NCI-H128 (cell line): ENCODE data around the gene PIEZO2.
"Not testable (repeated sequence)": the region's sequence is repeated elsewhere in the genome, so short reads cannot be mapped to it uniquely, and the experiment has no call there.

Experiments used
- DNase-seq: peaks from one replicate; lab custom pipeline; 2025; ENCODE audit not compliant: unreplicated experiment; lab: John Stamatoyannopoulos, UW

The PIEZO2 gene

DNA sequence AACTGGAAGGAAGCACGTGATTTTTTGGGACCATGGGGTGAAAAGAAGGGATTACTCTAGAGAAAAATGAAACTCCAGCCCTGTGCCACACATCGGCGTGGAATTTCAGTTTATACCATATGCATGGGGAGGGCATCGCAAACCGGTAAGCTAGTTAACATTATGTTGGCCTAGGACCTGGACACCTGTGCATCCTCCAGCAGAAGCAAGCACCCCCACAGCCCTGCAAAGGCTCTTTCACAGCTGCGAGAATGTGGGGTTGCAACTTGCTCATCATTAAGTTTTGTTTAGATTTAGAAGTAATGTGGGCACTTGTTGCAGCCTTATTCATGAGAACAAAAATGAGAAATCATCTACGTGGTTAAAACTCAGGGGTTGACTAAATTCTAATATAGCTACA is 299.2 kb downstream of the PIEZO2 start:
- DNase-seq = no peak

DNA sequence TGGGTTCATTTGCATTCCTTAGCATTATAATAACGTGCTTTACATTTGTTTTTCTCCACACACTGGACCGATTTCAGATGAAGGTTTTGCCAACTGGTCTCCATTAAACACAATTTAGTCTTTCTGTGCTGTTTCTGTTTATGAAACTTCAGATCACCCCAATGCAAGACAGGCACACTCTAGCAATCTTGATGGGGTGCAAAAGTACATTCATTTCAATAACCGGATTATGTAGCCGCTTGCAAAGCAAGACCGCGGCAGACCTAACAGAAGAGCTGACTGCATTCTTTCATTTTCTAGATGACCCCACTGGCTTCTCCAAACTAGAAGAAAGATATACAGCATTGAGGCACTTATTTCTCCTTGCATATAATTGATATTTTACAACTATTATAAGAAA is 301.5 kb downstream of the PIEZO2 start:
- DNase-seq = no peak

DNA sequence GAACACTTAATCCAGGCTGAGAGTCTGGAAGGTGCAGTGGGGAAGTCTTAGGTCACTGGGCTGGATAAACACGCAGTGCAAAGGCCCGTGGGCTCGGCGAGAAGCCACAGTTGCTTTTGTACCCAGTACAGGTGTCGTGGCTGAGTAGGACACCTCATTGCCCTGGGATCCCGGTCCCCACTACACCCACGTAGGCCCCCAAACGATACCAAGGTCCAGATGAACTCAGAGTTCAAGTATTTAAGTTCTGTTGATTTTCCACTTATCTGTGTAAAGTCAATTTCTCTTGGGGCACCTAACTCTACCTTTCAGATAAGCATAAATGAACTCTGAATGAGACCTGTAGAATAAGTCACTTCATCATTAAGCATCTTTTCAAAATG is 302.0 kb downstream of the PIEZO2 start:
- no peak for DNase-seq

DNA sequence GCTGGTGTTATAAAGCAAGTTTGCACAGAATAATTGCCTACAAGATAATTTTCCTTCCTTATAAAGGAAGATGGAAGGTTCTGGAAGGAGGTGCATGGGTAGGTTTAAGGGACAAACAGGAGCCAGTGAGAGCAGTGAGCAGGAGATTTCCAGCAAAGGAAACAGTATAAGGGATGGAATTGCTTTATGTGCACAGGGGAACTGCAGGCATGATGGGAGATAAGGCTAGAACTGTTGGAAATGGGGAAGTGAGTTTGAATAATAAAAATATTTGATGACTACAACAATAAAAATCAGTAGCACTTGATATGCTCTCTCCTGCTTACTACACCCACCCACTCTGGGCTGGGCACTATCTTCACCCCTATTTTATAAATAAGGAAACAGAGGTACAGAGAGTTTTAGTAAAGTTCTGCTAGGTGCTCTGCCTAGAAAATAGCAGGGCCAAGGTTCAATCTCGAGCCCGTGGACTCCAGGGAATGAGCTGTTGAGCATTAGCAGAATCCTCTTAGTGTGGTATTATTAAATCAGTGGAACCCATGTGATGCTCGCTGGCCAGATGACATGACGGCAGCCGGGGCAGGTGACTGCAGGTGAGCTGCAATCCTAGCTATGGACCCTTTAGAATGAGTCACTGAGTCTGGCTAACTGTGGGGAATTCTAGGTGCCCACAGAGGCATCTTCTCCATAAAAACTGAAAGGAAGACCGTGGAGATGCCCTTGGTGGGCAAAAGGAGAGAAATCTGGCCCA is 302.5 kb downstream of the PIEZO2 start:
- DNase-seq = no peak

- not testable (repeated sequence) for DNase-seq
Observed at GRCh38 chr18:10846035-10846434, 303.3 kb downstream of the PIEZO2 start.

DNA sequence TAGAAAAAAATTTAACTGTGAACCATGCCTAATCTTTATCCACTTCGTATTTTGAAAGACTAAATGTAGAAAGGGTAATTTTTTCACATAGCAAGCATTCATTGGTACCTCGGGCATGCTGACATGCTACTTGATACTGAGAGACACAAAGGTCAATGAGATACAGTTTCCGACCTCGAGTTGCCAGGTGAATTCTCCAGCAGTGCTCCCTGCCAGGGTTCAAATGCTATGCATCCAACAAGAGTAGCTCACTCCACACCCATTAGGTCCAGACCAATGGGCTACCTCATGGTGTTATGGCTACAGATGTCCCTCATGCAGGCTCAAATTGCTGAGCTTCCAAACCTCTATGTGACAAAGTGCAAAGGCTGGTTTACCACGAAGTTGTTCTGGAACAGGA is 305.8 kb downstream of the PIEZO2 start:
- no peak for DNase-seq

GRCh38 chr18:10842861-10843260 is 306.5 kb downstream of the PIEZO2 start:
- no peak for DNase-seq

GRCh38 chr18:10842371-10842770 is 307.0 kb downstream of the PIEZO2 start:
- DNase-seq = no peak

- DNase-seq = no peak
Observed at GRCh38 chr18:10841203-10841602, 308.2 kb downstream of the PIEZO2 start.

GRCh38 chr18:10840743-10841142 is 308.6 kb downstream of the PIEZO2 start:
- no peak for DNase-seq

DNA sequence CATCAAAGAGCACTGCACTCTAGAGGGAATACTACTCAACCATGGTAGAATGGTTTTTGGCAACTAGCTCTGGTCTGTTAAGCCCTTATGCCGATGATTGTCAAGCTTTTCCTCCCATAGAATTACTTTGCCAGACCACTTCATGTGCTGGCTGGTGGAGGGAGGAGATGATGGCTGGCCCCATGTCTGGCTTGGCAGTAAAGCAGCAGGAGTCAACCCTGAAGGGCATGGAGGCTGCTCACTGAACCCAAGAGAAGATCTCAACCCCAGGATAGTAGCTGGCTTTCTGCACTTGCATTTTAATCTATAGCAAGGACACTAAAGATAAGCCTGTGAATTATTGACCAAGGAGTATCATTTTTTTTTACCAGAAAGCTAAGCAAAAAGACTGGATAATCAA is 309.9 kb downstream of the PIEZO2 start:
- DNase-seq = no peak

- DNase-seq = no peak
Observed at GRCh38 chr18:10838553-10838952, 310.8 kb downstream of the PIEZO2 start.

DNA sequence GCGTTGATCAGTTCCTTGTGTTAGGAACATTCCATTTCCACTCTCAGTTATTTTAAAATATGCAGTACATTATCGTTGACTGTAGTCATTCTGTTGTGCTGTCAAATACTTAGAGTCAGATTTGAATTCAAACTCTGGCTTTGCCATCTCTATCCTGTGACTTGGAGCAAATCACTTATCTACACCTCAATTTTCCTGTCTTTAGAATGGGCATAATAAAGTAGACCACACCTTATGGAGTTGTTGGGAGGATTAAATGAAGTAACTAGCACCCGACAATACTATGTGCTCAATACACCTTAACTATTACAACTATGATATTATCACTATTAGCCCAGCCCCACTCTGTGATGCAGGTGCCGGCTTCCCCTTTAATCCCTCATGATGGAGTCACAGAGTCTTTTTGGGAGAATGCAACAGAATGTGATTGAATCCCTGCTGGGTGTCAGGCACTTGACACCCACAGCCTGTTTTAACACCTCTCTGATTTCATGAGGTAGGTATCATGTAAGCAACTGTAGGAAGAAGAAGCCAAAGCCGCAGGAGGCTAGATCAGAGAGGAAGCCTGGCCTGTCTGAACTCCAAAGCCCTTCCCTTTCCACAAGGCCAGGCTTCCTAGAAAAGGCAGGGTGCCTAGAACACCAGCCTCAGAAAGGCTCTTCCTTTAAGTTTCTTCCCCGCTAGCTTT is 315.1 kb downstream of the PIEZO2 start:
- DNase-seq = no peak

DNA sequence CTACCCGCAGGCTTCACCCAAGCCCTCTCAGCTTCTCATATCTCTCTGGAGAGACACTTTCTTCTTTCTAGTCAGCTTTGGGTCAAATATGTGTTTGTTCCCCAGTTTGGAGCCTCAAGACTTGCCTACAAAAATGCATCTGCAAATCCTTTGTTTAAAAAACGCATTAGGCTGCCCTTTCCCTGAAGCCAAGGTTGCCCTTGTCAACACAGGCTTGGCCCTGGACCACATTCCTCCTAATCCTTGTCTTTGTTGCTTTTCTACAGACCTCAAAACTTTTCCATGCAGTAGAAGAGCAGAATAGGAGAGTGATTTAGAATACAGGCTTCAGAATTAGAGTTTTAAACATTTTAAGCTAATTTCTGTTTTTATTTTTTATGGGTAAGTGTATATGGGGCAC is 315.7 kb downstream of the PIEZO2 start:
- DNase-seq = no peak

DNA sequence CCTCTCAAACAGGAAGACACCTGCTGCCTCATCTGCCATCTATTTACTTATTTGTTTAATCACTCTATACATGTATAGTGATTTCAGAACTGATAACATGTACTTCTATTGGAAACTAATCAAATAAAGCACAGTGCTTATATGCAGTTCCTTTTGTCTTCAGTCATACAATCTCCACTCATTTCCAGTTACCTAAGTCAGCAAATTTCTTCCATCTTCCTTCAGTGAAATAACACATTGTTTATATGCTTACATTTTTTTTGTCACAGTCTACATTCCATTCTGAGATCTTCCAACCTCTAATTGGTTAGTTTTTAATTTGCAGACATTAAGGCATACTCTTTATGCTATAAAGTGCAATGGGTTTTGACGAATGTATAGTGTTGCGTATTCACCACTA is 323.0 kb downstream of the PIEZO2 start:
- no peak for DNase-seq

GRCh38 chr18:10822456-10822855 is 326.9 kb downstream of the PIEZO2 start:
- no peak for DNase-seq

DNA sequence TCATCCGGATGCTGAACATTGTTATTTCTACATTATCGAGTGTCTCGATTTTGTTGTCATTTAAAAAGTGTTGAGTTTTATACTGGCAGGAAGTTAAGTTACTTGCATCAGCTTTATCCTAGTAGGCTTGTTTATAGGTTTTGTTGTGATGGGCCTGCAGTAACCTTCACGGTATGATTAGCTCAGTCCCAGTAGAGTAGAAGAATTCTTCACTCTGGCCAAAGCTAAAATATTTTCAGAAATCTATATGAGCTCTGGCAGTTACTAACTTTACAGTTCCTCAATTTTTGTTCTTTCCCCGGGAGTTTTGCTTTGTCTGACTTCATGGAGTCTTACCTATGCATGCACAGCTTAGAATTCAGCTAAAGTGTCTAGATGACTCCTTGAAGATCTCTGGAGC is 328.7 kb downstream of the PIEZO2 start:
- DNase-seq = no peak

- DNase-seq = no peak
Observed at GRCh38 chr18:10814336-10814735, 335.0 kb downstream of the PIEZO2 start.

DNA sequence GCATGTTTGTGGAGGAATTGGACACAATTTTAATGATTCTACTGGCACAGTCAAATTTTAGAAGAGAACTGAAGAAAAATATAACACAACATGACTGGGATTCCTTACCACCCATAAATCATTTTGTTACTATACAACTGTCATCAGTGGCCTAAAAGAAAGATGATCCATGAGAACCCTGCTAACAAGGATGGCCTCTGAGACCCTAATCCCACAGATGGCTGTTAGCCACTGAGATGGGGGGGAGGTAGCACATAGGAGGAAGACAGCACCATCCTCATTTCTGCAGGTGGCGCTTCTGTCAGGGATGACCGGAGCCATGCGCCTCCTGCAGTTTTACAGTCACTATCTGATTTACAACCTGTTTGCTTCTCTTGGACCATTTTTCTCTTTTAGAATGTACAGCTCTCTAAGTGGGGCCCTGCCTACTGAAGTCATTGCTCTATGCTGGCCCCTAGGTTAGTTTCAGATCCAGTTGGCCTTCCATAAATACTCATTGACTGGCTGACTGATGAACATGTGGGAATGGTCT is 343.7 kb downstream of the PIEZO2 start:
- no peak for DNase-seq

- DNase-seq = peak; percentile 88
Observed at GRCh38 chr18:10804126-10804525, 345.2 kb downstream of the PIEZO2 start.

GRCh38 chr18:10798727-10799550 is 350.4 kb downstream of the PIEZO2 start:
- no peak for DNase-seq

DNA sequence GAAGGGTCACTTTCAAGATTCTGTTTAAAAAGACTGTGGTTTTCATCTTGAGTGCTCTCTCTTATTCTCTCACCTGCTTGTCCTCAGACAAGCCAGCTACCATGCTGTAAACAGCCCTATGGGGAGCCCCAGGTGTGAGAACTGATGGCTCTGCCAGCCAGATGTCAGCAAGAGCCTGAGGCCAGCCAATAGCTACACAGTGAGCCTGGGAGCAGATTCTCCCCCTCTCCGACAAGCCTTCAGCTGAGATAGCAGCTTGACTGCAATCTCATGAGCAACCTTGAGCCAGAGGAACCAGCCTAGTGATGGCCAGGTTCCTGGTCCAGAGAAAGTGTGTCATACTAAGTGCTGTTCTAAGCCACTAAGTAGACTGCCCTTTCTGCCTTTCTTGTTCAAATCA is 351.5 kb downstream of the PIEZO2 start:
- peak; percentile 64 for DNase-seq
